HG03571 (cell line): Measurements from ENCODE around the gene OTOG.

Experiments used
- ATAC-seq: cut with Tn5 transposase; IDR thresholded peaks from one replicate; pipeline ENCODE4 v1.9.1; 2021; ENCODE audit not compliant: unreplicated experiment

Gene OTOG

GRCh38 chr11:17691976-17692375 is 144.9 kb downstream of the OTOG start:
- ATAC-seq, result no peak

GRCh38 chr11:17692931-17693330 is 145.9 kb downstream of the OTOG start:
- ATAC-seq, result no peak

- ATAC-seq, result no peak
These were observed 146.5 kb downstream of the OTOG start for GRCh38 chr11:17693531-17693930.

- no peak for ATAC-seq
These were observed 147.5 kb downstream of the OTOG start for GRCh38 chr11:17694494-17695110.

GRCh38 chr11:17695454-17696441 is 148.7 kb downstream of the OTOG start:
- ATAC-seq, result no peak

GRCh38 chr11:17696741-17697140 is 149.7 kb downstream of the OTOG start:
- ATAC-seq, result no peak
